ENCODE measurements around the gene PEAK3. TPM values are rescaled to one million over a fixed set of nuclear protein-coding genes. Genes with fewer than 3 reads are reported as not detected.

The PEAK3 gene
- total and polyA plus RNA-seq, 5 experiments from 2014 or later, result 0.14 to 0.23 (median 0.15) TPM; not detected in 2

Small RNA genes lying within 50 kb of the gene (microRNA-seq; reads per million reads assigned to microRNA genes)
- gene MIR1227 (ENCODE audit: borderline microRNAs expressed) (1.7 reads per million), gene MIR4321 (ENCODE audit: borderline microRNAs expressed) (not detected)

Other genes with a start within 250 kb of the PEAK3 start
- gene MKNK2, start 230.9 kb downstream of the PEAK3 start, total RNA-seq, result 100 to 1,000 TPM; 171 to 176 TPM
- gene MKNK2, start 230.9 kb downstream of the PEAK3 start, polyA plus RNA-seq, result 10 to 100 TPM; 26.1 to 47.1 (median 30.2) TPM
- gene MOB3A, start 185.8 kb downstream of the PEAK3 start, total RNA-seq, result 100 to 1,000 TPM in 1 of 2 experiments, 10 to 100 TPM in 1; 94.0 to 101 TPM
- gene MOB3A, start 185.8 kb downstream of the PEAK3 start, polyA plus RNA-seq, result 10 to 100 TPM; 40.5 to 90.4 (median 53.1) TPM
- 10 to 100 TPM; 16.6 to 18.7 TPM for gene IZUMO4, start 185.3 kb downstream of the PEAK3 start, total RNA-seq
- 1 to 10 TPM in 1 of 3 donors, under 1 TPM in 2; 0.26 to 1.4 (median 0.85) TPM for gene IZUMO4, start 185.3 kb downstream of the PEAK3 start, polyA plus RNA-seq
- 10 to 100 TPM; 71.3 to 83.2 TPM for gene AP3D1, start 130.6 kb downstream of the PEAK3 start, total RNA-seq
- gene AP3D1, start 130.6 kb downstream of the PEAK3 start, polyA plus RNA-seq, result 10 to 100 TPM; 12.8 to 45.0 (median 13.6) TPM
- 10 to 100 TPM; 24.5 to 28.5 TPM for gene DOT1L, start 118.2 kb downstream of the PEAK3 start, total RNA-seq
- 1 to 10 TPM in 1 of 3 donors, under 1 TPM in 2; 0.30 to 1.0 (median 0.62) TPM for gene DOT1L, start 118.2 kb downstream of the PEAK3 start, polyA plus RNA-seq
- gene PLEKHJ1, start 45.8 kb downstream of the PEAK3 start, total RNA-seq, result 10 to 100 TPM; 56.7 to 59.8 TPM
- gene PLEKHJ1, start 45.8 kb downstream of the PEAK3 start, polyA plus RNA-seq, result 100 to 1,000 TPM in 2 of 3 donors, 10 to 100 TPM in 1; 85.2 to 106 (median 101) TPM
- gene SF3A2, start 45.4 kb downstream of the PEAK3 start, total RNA-seq, result 100 to 1,000 TPM; 149 to 162 TPM
- 10 to 100 TPM; 16.3 to 33.5 (median 26.0) TPM for gene SF3A2, start 45.4 kb downstream of the PEAK3 start, polyA plus RNA-seq
- 10 to 100 TPM; 13.6 to 14.0 TPM for gene AMH, start 32.9 kb downstream of the PEAK3 start, total RNA-seq
- not detected for gene AMH, start 32.9 kb downstream of the PEAK3 start, polyA plus RNA-seq
- gene JSRP1, start 25.8 kb downstream of the PEAK3 start, total RNA-seq, result under 1 TPM in 1 of 2 experiments, not detected in 1; 0.70 TPM
- 1 to 10 TPM in 1 of 3 donors, under 1 TPM in 2; 0.41 to 1.3 (median 0.59) TPM for gene JSRP1, start 25.8 kb downstream of the PEAK3 start, polyA plus RNA-seq
- 1 to 10 TPM; 1.1 to 1.4 TPM for gene LINGO3, start 26.0 kb upstream of the PEAK3 start, total RNA-seq
- gene LINGO3, start 26.0 kb upstream of the PEAK3 start, polyA plus RNA-seq, result 1 to 10 TPM; 2.7 to 9.2 (median 5.1) TPM
- 100 to 1,000 TPM in 1 of 2 experiments, 10 to 100 TPM in 1; 99.1 to 102 TPM for gene LSM7, start 46.4 kb upstream of the PEAK3 start, total RNA-seq
- 100 to 1,000 TPM; 187 to 197 (median 196) TPM for gene LSM7, start 46.4 kb upstream of the PEAK3 start, polyA plus RNA-seq
- gene SPPL2B, start 46.5 kb upstream of the PEAK3 start, total RNA-seq, result 100 to 1,000 TPM; 166 to 175 TPM
- 10 to 100 TPM; 10.5 to 17.3 (median 11.0) TPM for gene SPPL2B, start 46.5 kb upstream of the PEAK3 start, polyA plus RNA-seq
- not detected for gene TMPRSS9, start 78.1 kb upstream of the PEAK3 start, total RNA-seq
- gene TMPRSS9, start 78.1 kb upstream of the PEAK3 start, polyA plus RNA-seq, result not detected
- gene TIMM13, start 145.4 kb upstream of the PEAK3 start, total RNA-seq, result 10 to 100 TPM; 33.6 to 38.3 TPM
- 10 to 100 TPM; 74.4 to 92.2 (median 83.0) TPM for gene TIMM13, start 145.4 kb upstream of the PEAK3 start, polyA plus RNA-seq
- 10 to 100 TPM; 17.3 to 19.6 TPM for gene LMNB2, start 174.8 kb upstream of the PEAK3 start, total RNA-seq
- gene LMNB2, start 174.8 kb upstream of the PEAK3 start, polyA plus RNA-seq, result 10 to 100 TPM in 1 of 3 donors, 1 to 10 TPM in 2; 5.4 to 10.5 (median 7.4) TPM
- gene GADD45B, start 194.0 kb upstream of the PEAK3 start, total RNA-seq, result 100 to 1,000 TPM; 108 to 115 TPM
- 10 to 100 TPM; 41.0 to 57.3 (median 43.8) TPM for gene GADD45B, start 194.0 kb upstream of the PEAK3 start, polyA plus RNA-seq

Data from naive thymus-derived CD8-positive, alpha-beta T cell (primary cell).